Keratinocyte (primary cell): ENCODE data around the gene MANEAL. TPM values are rescaled to one million over a fixed set of nuclear protein-coding genes. Genes with fewer than 3 reads are reported as not detected.

Experiments used
- DNase-seq: peaks from one replicate; pipeline ENCODE4 v3.0.0-alpha.2; 2011; ENCODE audit warnings: low read depth, missing footprints, low spot score
- FAIRE-seq: peaks from 2 replicates; lab custom pipeline; 2011; peaks lifted over from hg19 to GRCh38; lab: Jason Lieb, UNC
- H2AFZ ChIP-seq: 2 replicates; pipeline ENCODE4 v1.6.0; 2012; ENCODE audit warnings: low read length, control low read depth, inconsistent platforms; ENCODE audit not compliant: control insufficient read depth
- H3K27ac ChIP-seq: 2 replicates; pipeline ENCODE4 v1.5.1; 2011; ENCODE audit warnings: low read length; ENCODE audit not compliant: control insufficient read depth, insufficient read depth
- H3K27me3 ChIP-seq: 3 replicates; pipeline ENCODE4 v1.6.0; 2011; ENCODE audit warnings: low read length; ENCODE audit not compliant: control insufficient read depth, insufficient read depth; ENCODE audit errors: extremely low read depth
- H3K36me3 ChIP-seq, 2 experiments: 2 replicates in 1 of 2; 3 replicates in 1 of 2; pipeline ENCODE4 v1.5.1; 2011; ENCODE audit warnings: low read length in 2 of 2, mild to moderate bottlenecking in 1 of 2; ENCODE audit not compliant: control insufficient read depth in 2 of 2, insufficient read depth in 2 of 2; ENCODE audit errors: extremely low read depth in 1 of 2
- H3K4me1 ChIP-seq: 3 replicates; pipeline ENCODE4 v1.5.1; 2011; ENCODE audit warnings: low read length; ENCODE audit not compliant: control insufficient read depth, insufficient read depth; ENCODE audit errors: extremely low read depth
- H3K4me2 ChIP-seq: 3 replicates; pipeline ENCODE4 v1.6.0; 2011; ENCODE audit warnings: low read depth, low read length; ENCODE audit not compliant: control insufficient read depth, insufficient read depth; ENCODE audit errors: extremely low read depth
- H3K4me3 ChIP-seq, 3 experiments: fragments of 200-600 bp in 1 of 3; sonication (generic) in 1 of 3; 2 replicates in 2 of 3; 3 replicates in 1 of 3; pipeline ENCODE4 v1.5.1; 2011 to 2016; ENCODE audit warnings: low read length in 3 of 3, mild to moderate bottlenecking in 3 of 3, control low read depth in 2 of 3, inconsistent platforms in 1 of 3, low read depth in 1 of 3, mixed read lengths in 1 of 3, mixed run types in 1 of 3, moderate library complexity in 1 of 3; ENCODE audit not compliant: control insufficient read depth in 2 of 3, insufficient read depth in 2 of 3; ENCODE audit errors: extremely low read depth in 1 of 3
- H3K79me2 ChIP-seq: 2 replicates; pipeline ENCODE4 v1.6.0; 2012; ENCODE audit warnings: low read length; ENCODE audit not compliant: control insufficient read depth, insufficient read depth
- H3K9ac ChIP-seq: 3 replicates; pipeline ENCODE4 v1.6.0; 2011; ENCODE audit warnings: low read length; ENCODE audit not compliant: control insufficient read depth, insufficient read depth; ENCODE audit errors: extremely low read depth
- H3K9me1 ChIP-seq: 3 replicates; pipeline ENCODE4 v1.6.0; 2011; ENCODE audit warnings: low read length; ENCODE audit not compliant: control insufficient read depth, insufficient read depth; ENCODE audit errors: extremely low read depth
- H3K9me3 ChIP-seq: 2 replicates; pipeline ENCODE4 v1.5.1; 2012; ENCODE audit warnings: low read depth, low read length; ENCODE audit not compliant: control insufficient read depth
- H4K20me1 ChIP-seq: 3 replicates; pipeline ENCODE4 v1.6.0; 2011; ENCODE audit warnings: low read length; ENCODE audit not compliant: control insufficient read depth, insufficient read depth; ENCODE audit errors: extremely low read depth
- EZH2 ChIP-seq: IDR thresholded peaks from one replicate; pipeline ENCODE4 v1.6.1; 2012; ENCODE audit warnings: inconsistent platforms, mild to moderate bottlenecking, low read length, moderate library complexity
- dilution Hi-C: fragments of 300-500 bp; cut with MboI; formaldehyde crosslinking; loops from one replicate; pipeline ENCODE4 v1.7.0; 2020; ENCODE audit warnings: low sequenced_read_pairs; ENCODE audit not compliant: extremely low pct_ligation_motif_present
- polyA plus RNA-seq, 5 experiments: library from polyadenylated mRNA; depleted of rRNA in 3 of 5; stranded (reverse) in 3 of 5; stranded (forward) in 1 of 5; unstranded in 1 of 5; fragments of >200 nt; gene quantifications; 1 replicate in 1 of 5; 2 replicates in 3 of 5; 3 replicates in 1 of 5; pipeline versions ENCODE4 v1.2.1 to v1.2.3, GENCODE V29; 2011 to 2012; ENCODE audit warnings: missing spikeins in 2 of 5, low read depth in 1 of 5, low replicate concordance in 1 of 5
- TF ChIP-seq, protein P1 (sequence below), 3 experiments: IDR thresholded peaks in 1 of 3; conservative IDR thresholded peaks in 1 of 3; optimal IDR thresholded peaks in 1 of 3; 2 replicates in 2 of 3; 3 replicates in 1 of 3; pipeline versions ENCODE3 to v1.5.1; 2011; ENCODE audit warnings: low read length in 3 of 3, mild to moderate bottlenecking in 3 of 3, moderate library complexity in 2 of 3, control low read depth in 1 of 3, inconsistent platforms in 1 of 3; ENCODE audit not compliant: insufficient read depth in 2 of 3; ENCODE audit errors: extremely low read depth in 1 of 3

MANEAL gene
- polyA plus RNA-seq, 1 donor (not counting 4 experiments of a cell fraction or from before 2014, with no cell fraction given) = 0.37 TPM

DNA sequence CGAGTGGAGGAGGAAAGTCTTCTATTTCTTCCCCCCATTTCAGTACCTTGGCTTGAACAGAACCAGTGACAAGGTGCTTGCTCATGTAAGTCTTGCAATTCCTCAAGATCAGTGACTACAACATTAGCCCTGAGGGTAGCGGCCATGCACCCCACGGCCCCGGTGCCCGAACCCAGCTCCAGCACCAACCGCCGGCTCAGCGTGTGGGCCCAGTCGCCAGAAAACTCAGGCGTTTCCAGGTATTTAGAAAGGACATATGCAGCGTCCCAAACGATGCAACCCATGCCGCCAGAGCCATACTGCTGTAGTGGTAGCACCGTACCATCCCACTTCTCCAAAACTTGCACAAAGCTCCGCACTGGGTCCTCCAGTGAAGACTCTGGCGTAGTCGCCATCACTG lies 11.2 kb upstream of the MANEAL start:
- DNase-seq = no peak
- H3K9ac ChIP-seq = no peak overlapping the region
- FAIRE-seq = no peak
- no peaks in the 10 kb centered on the region for H3K36me3 ChIP-seq
- H3K9me3 ChIP-seq = no peaks in the 10 kb centered on the region
- peaks cover 12% of the 10 kb centered on the region for H3K27me3 ChIP-seq
- H3K4me1 ChIP-seq = no peaks in the 10 kb centered on the region
- no peaks in the 10 kb centered on the region for H3K9me1 ChIP-seq
- dilution Hi-C loops = no loop called here
- no peak overlapping the region for H3K4me2 ChIP-seq
- no peak overlapping the region for H2AFZ ChIP-seq
- TF ChIP-seq EZH2 = no peak
- TF ChIP-seq, protein P1, sequence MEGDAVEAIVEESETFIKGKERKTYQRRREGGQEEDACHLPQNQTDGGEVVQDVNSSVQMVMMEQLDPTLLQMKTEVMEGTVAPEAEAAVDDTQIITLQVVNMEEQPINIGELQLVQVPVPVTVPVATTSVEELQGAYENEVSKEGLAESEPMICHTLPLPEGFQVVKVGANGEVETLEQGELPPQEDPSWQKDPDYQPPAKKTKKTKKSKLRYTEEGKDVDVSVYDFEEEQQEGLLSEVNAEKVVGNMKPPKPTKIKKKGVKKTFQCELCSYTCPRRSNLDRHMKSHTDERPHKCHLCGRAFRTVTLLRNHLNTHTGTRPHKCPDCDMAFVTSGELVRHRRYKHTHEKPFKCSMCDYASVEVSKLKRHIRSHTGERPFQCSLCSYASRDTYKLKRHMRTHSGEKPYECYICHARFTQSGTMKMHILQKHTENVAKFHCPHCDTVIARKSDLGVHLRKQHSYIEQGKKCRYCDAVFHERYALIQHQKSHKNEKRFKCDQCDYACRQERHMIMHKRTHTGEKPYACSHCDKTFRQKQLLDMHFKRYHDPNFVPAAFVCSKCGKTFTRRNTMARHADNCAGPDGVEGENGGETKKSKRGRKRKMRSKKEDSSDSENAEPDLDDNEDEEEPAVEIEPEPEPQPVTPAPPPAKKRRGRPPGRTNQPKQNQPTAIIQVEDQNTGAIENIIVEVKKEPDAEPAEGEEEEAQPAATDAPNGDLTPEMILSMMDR (optimal IDR thresholded peaks at IDR 0.05 in 1 of 3, IDR thresholded peaks at IDR 0.05 in 1 of 3, conservative IDR thresholded peaks at IDR 0.05 in 1 of 3; ENCODE audit: extremely low read depth in 1 of 3, insufficient read depth in 2 of 3, low read length in 3 of 3) = no peak
- no peak overlapping the region for H3K27ac ChIP-seq
- H4K20me1 ChIP-seq = no peaks in the 10 kb centered on the region
- H3K4me3 ChIP-seq = no peak overlapping the region
- H3K79me2 ChIP-seq = no peaks in the 10 kb centered on the region

DNA sequence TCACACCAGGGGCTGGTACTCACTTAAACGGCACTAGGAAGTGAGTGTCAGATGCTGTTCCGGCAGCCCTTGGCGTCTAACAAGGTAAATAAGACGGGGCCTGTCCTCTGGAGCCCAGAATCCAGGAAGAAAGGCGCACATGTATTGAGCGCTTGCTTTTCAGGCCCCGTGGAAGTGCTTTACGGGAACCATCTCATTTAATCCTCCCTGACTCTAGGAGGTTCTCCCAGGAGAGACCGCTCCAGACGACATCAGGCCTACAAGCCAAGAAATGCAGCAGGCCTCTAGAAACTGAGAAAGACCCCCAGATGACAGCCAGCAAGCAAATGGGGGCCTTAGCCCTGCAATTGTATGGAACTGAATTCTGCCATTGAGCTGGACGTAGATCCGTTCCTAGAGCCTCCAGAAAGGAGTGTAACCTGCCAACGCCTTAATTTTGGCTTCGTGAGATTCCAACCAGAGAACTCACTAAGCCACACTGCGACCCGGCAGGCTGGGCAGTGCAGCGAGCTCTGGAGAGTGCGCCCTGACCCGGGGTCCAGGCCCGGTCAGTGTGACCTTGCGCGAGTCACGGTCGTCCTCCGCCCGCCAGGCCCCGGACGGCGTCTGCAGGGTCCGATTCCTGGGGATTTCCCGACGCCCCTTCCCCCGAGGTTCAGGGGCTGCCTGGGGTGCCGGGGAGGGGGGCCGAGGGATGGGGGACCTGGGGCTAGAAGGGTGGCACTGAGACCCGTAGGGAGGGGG lies 532 bp upstream of the MANEAL start:
- Histone ChIP-seq H3K79me2 (no peaks in the 10 kb centered on the region), H3K9me1 (no peaks in the 10 kb centered on the region), H3K9me3 (no peaks in the 10 kb centered on the region), H3K27me3 (peaks cover 25% of the 10 kb centered on the region), H3K36me3 (no peaks in the 10 kb centered on the region), H2AFZ (no peak overlapping the region), H3K27ac (no peak overlapping the region), H4K20me1 (peaks cover 2% of the 10 kb centered on the region), H3K4me2 (no peak overlapping the region), H3K4me3 (no peak overlapping the region), H3K9ac (no peak overlapping the region), H3K4me1 (no peaks in the 10 kb centered on the region)
- peak; percentile 73 for TF ChIP-seq EZH2
- TF ChIP-seq, protein P1 (optimal IDR thresholded peaks at IDR 0.05 in 1 of 3, IDR thresholded peaks at IDR 0.05 in 1 of 3, conservative IDR thresholded peaks at IDR 0.05 in 1 of 3; ENCODE audit: extremely low read depth in 1 of 3, insufficient read depth in 2 of 3, low read length in 3 of 3) = no peak
- DNase-seq (no peak), FAIRE-seq (no peak)
- dilution Hi-C loops = no loop called here
